Measurements from ENCODE around the gene MGST2. TPM values are rescaled to one million over a fixed set of nuclear protein-coding genes. Genes with fewer than 3 reads are reported as not detected.
"Not testable (repeated sequence)": the region's sequence is repeated elsewhere in the genome, so short reads cannot be mapped to it uniquely, and the experiment has no call there.

MGST2 gene
- polyA plus RNA-seq, 1 donor (not counting 4 experiments of a cell fraction or from before 2014, with no cell fraction given): 57.6 TPM

DNA sequence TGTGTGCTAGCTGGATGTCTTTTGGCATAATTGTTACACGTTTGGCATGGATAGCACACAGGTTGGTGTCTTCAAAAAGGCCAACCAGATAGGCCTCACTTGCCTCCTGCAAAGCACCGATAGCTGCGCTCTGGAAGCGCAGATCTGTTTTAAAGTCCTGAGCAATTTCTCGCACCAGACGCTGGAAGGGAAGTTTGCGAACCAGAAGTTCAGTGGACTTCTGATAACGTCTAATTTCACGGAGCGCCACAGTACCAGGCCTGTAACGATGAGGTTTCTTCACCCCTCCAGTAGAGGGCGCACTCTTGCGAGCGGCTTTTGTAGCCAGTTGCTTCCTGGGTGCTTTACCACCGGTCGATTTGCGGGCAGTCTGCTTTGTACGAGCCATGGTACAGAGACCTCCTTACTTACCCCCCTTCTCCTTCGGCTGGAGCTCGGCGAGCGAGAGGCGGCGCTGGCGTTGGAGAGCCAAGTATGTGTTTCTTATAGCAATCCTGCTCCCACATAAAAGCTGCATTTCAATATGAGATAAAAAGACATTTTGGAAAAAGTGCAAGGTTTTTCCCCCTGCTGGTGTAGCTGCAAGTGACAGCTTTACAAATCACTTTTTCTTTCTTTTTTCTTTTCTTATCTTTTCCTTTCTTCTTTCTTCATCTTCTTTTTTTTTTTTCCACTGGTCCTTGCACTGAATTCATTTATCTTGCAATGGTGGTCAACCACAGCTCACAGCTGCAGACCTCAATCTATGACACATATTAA lies 32.7 kb downstream of the MGST2 start:
- DNase-seq (ENCODE audit: low read depth, low spot score); H3K27me3 ChIP-seq (ENCODE audit: control insufficient read depth, extremely low read depth, insufficient read depth, low read length); H3K9ac ChIP-seq (ENCODE audit: control insufficient read depth, extremely low read depth, insufficient read depth, low read length); H3K27ac ChIP-seq (ENCODE audit: control insufficient read depth, insufficient read depth, low read length); H3K4me1 ChIP-seq (ENCODE audit: control insufficient read depth, extremely low read depth, insufficient read depth, low read length); H3K4me2 ChIP-seq (ENCODE audit: control insufficient read depth, extremely low read depth, insufficient read depth, low read depth, low read length); H3K4me3 ChIP-seq (ENCODE audit: control insufficient read depth in 2 of 3, extremely low read depth in 1 of 3, insufficient read depth in 2 of 3, low read depth in 1 of 3, low read length in 3 of 3); H4K20me1 ChIP-seq (ENCODE audit: control insufficient read depth, extremely low read depth, insufficient read depth, low read length); dilution Hi-C loops (cut with MboI; ENCODE audit: extremely low pct_ligation_motif_present, low sequenced_read_pairs); H3K79me2 ChIP-seq (ENCODE audit: control insufficient read depth, insufficient read depth, low read length); H3K9me1 ChIP-seq (ENCODE audit: control insufficient read depth, extremely low read depth, insufficient read depth, low read length); H3K9me3 ChIP-seq (ENCODE audit: control insufficient read depth, low read depth, low read length); H2AFZ ChIP-seq (ENCODE audit: control insufficient read depth, low read length); H3K36me3 ChIP-seq (ENCODE audit: control insufficient read depth in 2 of 2, extremely low read depth in 1 of 2, insufficient read depth in 2 of 2, low read length in 2 of 2); FAIRE-seq: not testable (repeated sequence)
- TF ChIP-seq, protein P1, sequence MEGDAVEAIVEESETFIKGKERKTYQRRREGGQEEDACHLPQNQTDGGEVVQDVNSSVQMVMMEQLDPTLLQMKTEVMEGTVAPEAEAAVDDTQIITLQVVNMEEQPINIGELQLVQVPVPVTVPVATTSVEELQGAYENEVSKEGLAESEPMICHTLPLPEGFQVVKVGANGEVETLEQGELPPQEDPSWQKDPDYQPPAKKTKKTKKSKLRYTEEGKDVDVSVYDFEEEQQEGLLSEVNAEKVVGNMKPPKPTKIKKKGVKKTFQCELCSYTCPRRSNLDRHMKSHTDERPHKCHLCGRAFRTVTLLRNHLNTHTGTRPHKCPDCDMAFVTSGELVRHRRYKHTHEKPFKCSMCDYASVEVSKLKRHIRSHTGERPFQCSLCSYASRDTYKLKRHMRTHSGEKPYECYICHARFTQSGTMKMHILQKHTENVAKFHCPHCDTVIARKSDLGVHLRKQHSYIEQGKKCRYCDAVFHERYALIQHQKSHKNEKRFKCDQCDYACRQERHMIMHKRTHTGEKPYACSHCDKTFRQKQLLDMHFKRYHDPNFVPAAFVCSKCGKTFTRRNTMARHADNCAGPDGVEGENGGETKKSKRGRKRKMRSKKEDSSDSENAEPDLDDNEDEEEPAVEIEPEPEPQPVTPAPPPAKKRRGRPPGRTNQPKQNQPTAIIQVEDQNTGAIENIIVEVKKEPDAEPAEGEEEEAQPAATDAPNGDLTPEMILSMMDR (optimal IDR thresholded peaks at IDR 0.05 in 1 of 3, IDR thresholded peaks at IDR 0.05 in 1 of 3, conservative IDR thresholded peaks at IDR 0.05 in 1 of 3; ENCODE audit: extremely low read depth in 1 of 3, insufficient read depth in 2 of 3, low read length in 3 of 3): peak in 1 of 3 experiments; percentile 19

DNA sequence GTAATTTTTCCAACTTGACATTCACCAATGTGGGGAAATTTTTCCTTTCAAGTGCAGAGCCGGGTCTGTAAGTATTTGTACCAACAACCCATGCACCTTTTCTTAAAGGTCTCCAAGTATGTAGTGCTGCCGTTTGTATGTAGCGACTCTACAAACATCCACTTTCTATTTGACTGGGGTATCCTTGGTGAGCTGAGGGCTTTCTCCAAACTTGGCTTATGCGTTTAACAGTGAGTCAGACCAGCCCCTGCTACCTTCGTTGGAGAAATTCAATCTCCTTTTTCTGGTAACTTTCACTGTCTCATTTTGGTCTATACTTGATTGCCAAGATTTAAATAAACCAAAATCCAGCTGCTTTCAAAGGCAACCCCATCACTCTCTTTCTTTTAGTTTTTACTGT lies 34.9 kb downstream of the MGST2 start:
- Histone ChIP-seq H3K4me2 (ENCODE audit: control insufficient read depth, extremely low read depth, insufficient read depth, low read depth, low read length) (no peak overlapping the region), H3K27me3 (ENCODE audit: control insufficient read depth, extremely low read depth, insufficient read depth, low read length) (no peaks in the 10 kb centered on the region), H3K9me1 (ENCODE audit: control insufficient read depth, extremely low read depth, insufficient read depth, low read length) (no peaks in the 10 kb centered on the region), H3K9ac (ENCODE audit: control insufficient read depth, extremely low read depth, insufficient read depth, low read length) (no peak overlapping the region), H3K4me3 (ENCODE audit: control insufficient read depth in 2 of 3, extremely low read depth in 1 of 3, insufficient read depth in 2 of 3, low read depth in 1 of 3, low read length in 3 of 3) (no peak overlapping the region), H2AFZ (ENCODE audit: control insufficient read depth, low read length) (no peak overlapping the region), H3K9me3 (ENCODE audit: control insufficient read depth, low read depth, low read length) (no peaks in the 10 kb centered on the region), H3K36me3 (ENCODE audit: control insufficient read depth in 2 of 2, extremely low read depth in 1 of 2, insufficient read depth in 2 of 2, low read length in 2 of 2) (peaks cover 3 to 4% of the 10 kb centered on the region in 2 experiments), H3K79me2 (ENCODE audit: control insufficient read depth, insufficient read depth, low read length) (no peaks in the 10 kb centered on the region), H3K4me1 (ENCODE audit: control insufficient read depth, extremely low read depth, insufficient read depth, low read length) (no peaks in the 10 kb centered on the region), H3K27ac (ENCODE audit: control insufficient read depth, insufficient read depth, low read length) (no peak overlapping the region), H4K20me1 (ENCODE audit: control insufficient read depth, extremely low read depth, insufficient read depth, low read length) (no peaks in the 10 kb centered on the region)
- dilution Hi-C loops (cut with MboI; ENCODE audit: extremely low pct_ligation_motif_present, low sequenced_read_pairs): no loop called here
- no peak for TF ChIP-seq EZH2 (IDR thresholded peaks at IDR 0.05; ENCODE audit: low read length)
- TF ChIP-seq, protein P1 (optimal IDR thresholded peaks at IDR 0.05 in 1 of 3, IDR thresholded peaks at IDR 0.05 in 1 of 3, conservative IDR thresholded peaks at IDR 0.05 in 1 of 3; ENCODE audit: extremely low read depth in 1 of 3, insufficient read depth in 2 of 3, low read length in 3 of 3): no peak
- FAIRE-seq: no peak
- DNase-seq (ENCODE audit: low read depth, low spot score): no peak

Data from keratinocyte (primary cell).